ENCODE measurements around the gene CCR5AS. TPM values are rescaled to one million over a fixed set of nuclear protein-coding genes. Genes with fewer than 3 reads are reported as not detected.
A peak's percentile ranks its signal among the peaks of the same experiment; 100 is the strongest.

CCR5AS gene

GRCh38 chr3:46324036-46324435, 82.8 kb downstream of the CCR5AS start:
- Histone ChIP-seq H3K79me2 (ENCODE audit: low read length) (no peaks in the 10 kb centered on the region), H3K9ac (ENCODE audit: low read length) (no peak overlapping the region), H3K27ac (ENCODE audit: low read length) (no peak overlapping the region), H3K4me1 (ENCODE audit: low read length) (peaks cover 18% of the 10 kb centered on the region), H3K9me2 (replicated peaks; ENCODE audit: insufficient read depth, low read length) (no peaks in the 10 kb centered on the region), H4K20me1 (ENCODE audit: insufficient read depth, low read depth, low read length) (no peaks in the 10 kb centered on the region), H3K9me3 (ENCODE audit: low read length) (no peaks in the 10 kb centered on the region), H3K27me3 (ENCODE audit: low read length) (no peaks in the 10 kb centered on the region; the same call in 1 of the 2 replicates), H3K36me3 (ENCODE audit: insufficient read depth, low read length) (no peaks in the 10 kb centered on the region), H2AFZ (ENCODE audit: low read length) (no peak overlapping the region), H3K4me2 (ENCODE audit: low read depth, low read length, poor library complexity, severe bottlenecking) (no peak overlapping the region), H3K4me3 (ENCODE audit: low read length) (no peak overlapping the region)
- DNase-seq: no peak

DNA sequence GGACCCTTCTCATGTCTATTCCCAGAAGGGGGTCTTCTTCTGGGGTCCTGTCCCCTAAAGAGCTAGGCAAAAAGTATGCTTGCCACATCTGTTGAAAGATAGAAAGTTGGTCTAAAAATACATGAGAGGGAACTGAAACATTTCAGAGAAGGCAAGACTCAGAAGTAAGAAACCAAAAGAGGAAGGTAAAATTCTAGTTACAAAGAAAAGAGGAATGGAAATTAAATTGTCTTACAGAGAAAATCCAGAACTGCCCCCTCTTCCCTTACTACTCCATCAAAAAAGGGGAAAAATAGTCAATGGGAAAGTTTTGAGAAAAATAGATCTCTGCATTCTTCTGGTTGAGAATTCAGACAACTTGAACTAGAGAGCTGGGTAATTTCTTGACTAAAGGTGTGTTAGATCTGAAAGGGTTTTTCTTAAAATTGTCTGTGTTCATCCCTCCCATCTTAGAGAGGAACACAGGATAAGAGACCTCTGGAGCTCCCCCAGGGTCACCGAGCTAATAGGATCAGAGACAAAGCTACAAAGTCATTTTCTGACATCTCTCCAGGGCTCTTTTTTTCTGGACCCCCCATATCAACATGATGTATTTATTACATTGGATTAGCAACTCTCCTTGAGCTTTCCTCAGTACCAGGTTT, 85.3 kb downstream of the CCR5AS start:
- no peak overlapping the region for H3K9ac ChIP-seq (ENCODE audit: low read length)

DNA sequence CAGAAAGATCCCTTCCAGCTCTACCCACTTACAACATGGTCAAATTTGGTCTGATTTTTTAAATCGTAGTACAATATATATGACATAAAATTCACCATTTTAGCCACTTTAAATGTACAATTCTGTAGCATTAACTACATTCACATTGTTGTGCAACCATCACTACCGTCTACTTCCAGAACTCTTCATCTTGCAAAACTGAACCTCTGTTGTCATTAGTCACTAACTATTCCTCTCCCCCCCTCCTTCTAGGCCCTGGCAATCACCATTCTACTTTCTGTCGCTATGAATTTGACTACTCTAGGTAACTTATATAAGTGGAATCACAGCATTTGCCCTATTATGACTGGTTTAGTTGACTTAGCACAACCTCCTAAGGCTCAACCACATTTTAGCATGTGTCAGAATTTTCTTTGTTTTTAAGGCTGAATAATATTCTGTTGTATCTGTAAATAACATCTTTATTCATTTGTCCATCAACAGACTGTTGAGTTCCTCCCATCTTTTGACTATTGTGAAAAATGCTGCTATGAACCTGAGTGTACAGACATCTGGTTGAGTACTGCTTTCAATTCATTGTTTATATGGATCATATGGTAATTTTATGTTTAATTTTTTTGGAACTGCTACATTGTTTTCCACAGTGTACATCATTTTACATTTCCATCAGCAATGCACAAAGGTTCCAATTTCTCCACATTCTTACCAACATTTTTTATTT, 88.5 kb downstream of the CCR5AS start:
- Histone ChIP-seq H3K4me3 (ENCODE audit: low read length) (no peak overlapping the region), H3K4me1 (ENCODE audit: low read length) (peaks cover 10% of the 10 kb centered on the region), H3K36me3 (ENCODE audit: insufficient read depth, low read length) (no peaks in the 10 kb centered on the region), H3K27ac (ENCODE audit: low read length) (no peak overlapping the region), H3K9me3 (ENCODE audit: low read length) (no peaks in the 10 kb centered on the region), H4K20me1 (ENCODE audit: insufficient read depth, low read depth, low read length) (no peaks in the 10 kb centered on the region), H3K4me2 (ENCODE audit: low read depth, low read length, poor library complexity, severe bottlenecking) (no peak overlapping the region), H3K9me2 (replicated peaks; ENCODE audit: insufficient read depth, low read length) (no peaks in the 10 kb centered on the region), H3K27me3 (ENCODE audit: low read length) (no peaks in the 10 kb centered on the region; the same call in 1 of the 2 replicates), H2AFZ (ENCODE audit: low read length) (no peak overlapping the region), H3K9ac (ENCODE audit: low read length) (no peak overlapping the region), H3K79me2 (ENCODE audit: low read length) (no peaks in the 10 kb centered on the region)
- DNase-seq: no peak

More for the DNA sequence above, 85.3 kb downstream of the CCR5AS start:
- no peaks in the 10 kb centered on the region for H3K36me3 ChIP-seq (ENCODE audit: insufficient read depth, low read length)
- no peaks in the 10 kb centered on the region; the same call in 1 of the 2 replicates for H3K27me3 ChIP-seq (ENCODE audit: low read length)
- no peak overlapping the region for H2AFZ ChIP-seq (ENCODE audit: low read length)
- peaks cover 18% of the 10 kb centered on the region for H3K4me1 ChIP-seq (ENCODE audit: low read length)
- H3K4me2 ChIP-seq (ENCODE audit: low read depth, low read length, poor library complexity, severe bottlenecking): peak overlapping the region; percentile 38
- no peaks in the 10 kb centered on the region for H4K20me1 ChIP-seq (ENCODE audit: insufficient read depth, low read depth, low read length)
- no peak overlapping the region for H3K27ac ChIP-seq (ENCODE audit: low read length)
- H3K79me2 ChIP-seq (ENCODE audit: low read length): no peaks in the 10 kb centered on the region
- no peak overlapping the region for H3K4me3 ChIP-seq (ENCODE audit: low read length)
- peak; percentile 61 for DNase-seq
- no peaks in the 10 kb centered on the region for H3K9me2 ChIP-seq (replicated peaks; ENCODE audit: insufficient read depth, low read length)
- no peaks in the 10 kb centered on the region for H3K9me3 ChIP-seq (ENCODE audit: low read length)

GRCh38 chr3:46316206-46316605, 90.7 kb downstream of the CCR5AS start:
- H3K9me3 ChIP-seq (ENCODE audit: low read length): no peaks in the 10 kb centered on the region
- no peaks in the 10 kb centered on the region for H3K36me3 ChIP-seq (ENCODE audit: insufficient read depth, low read length)
- H3K9ac ChIP-seq (ENCODE audit: low read length): no peak overlapping the region
- no peak overlapping the region for H3K4me3 ChIP-seq (ENCODE audit: low read length)
- no peaks in the 10 kb centered on the region for H4K20me1 ChIP-seq (ENCODE audit: insufficient read depth, low read depth, low read length)
- no peak overlapping the region for H3K27ac ChIP-seq (ENCODE audit: low read length)
- peaks cover 2% of the 10 kb centered on the region for H3K4me1 ChIP-seq (ENCODE audit: low read length)
- no peak overlapping the region for H2AFZ ChIP-seq (ENCODE audit: low read length)
- no peaks in the 10 kb centered on the region for H3K27me3 ChIP-seq (ENCODE audit: low read length)
- no peak for DNase-seq
- H3K79me2 ChIP-seq (ENCODE audit: low read length): no peaks in the 10 kb centered on the region
- H3K4me2 ChIP-seq (ENCODE audit: low read depth, low read length, poor library complexity, severe bottlenecking): no peak overlapping the region
- no peaks in the 10 kb centered on the region for H3K9me2 ChIP-seq (replicated peaks; ENCODE audit: insufficient read depth, low read length)

GRCh38 chr3:46314517-46314916, 92.3 kb downstream of the CCR5AS start:
- Histone ChIP-seq H3K9me2 (replicated peaks; ENCODE audit: insufficient read depth, low read length) (no peaks in the 10 kb centered on the region), H3K4me3 (ENCODE audit: low read length) (no peak overlapping the region), H3K9ac (ENCODE audit: low read length) (no peak overlapping the region), H3K9me3 (ENCODE audit: low read length) (no peaks in the 10 kb centered on the region), H3K36me3 (ENCODE audit: insufficient read depth, low read length) (no peaks in the 10 kb centered on the region), H3K27me3 (ENCODE audit: low read length) (no peaks in the 10 kb centered on the region), H3K4me1 (ENCODE audit: low read length) (no peaks in the 10 kb centered on the region), H4K20me1 (ENCODE audit: insufficient read depth, low read depth, low read length) (no peaks in the 10 kb centered on the region), H3K27ac (ENCODE audit: low read length) (no peak overlapping the region), H3K4me2 (ENCODE audit: low read depth, low read length, poor library complexity, severe bottlenecking) (no peak overlapping the region), H2AFZ (ENCODE audit: low read length) (no peak overlapping the region), H3K79me2 (ENCODE audit: low read length) (no peaks in the 10 kb centered on the region)
- no peak for DNase-seq

Other genes with a start within 250 kb of the CCR5AS start
- not detected in 2 replicates for gene CCR1, start 198.8 kb downstream of the CCR5AS start, total RNA-seq (2014; rRNA removed; shearing (Covaris generic); ENCODE audit: low replicate concordance)
- not detected in 2 replicates for gene CCR3, start 164.6 kb downstream of the CCR5AS start, total RNA-seq (2014; rRNA removed; shearing (Covaris generic); ENCODE audit: low replicate concordance)
- not detected in 2 replicates for gene CCR2, start 53.0 kb downstream of the CCR5AS start, total RNA-seq (2014; rRNA removed; shearing (Covaris generic); ENCODE audit: low replicate concordance)
- gene CCR5, start 36.1 kb downstream of the CCR5AS start, total RNA-seq (2014; rRNA removed; shearing (Covaris generic); ENCODE audit: low replicate concordance): not detected in 2 replicates
- gene CCRL2, start 193 bp upstream of the CCR5AS start, total RNA-seq (2014; rRNA removed; shearing (Covaris generic); ENCODE audit: low replicate concordance): 0.14 TPM in 1 of 2 replicates, not detected in the other
- gene LTF, start 57.8 kb upstream of the CCR5AS start, total RNA-seq (2014; rRNA removed; shearing (Covaris generic); ENCODE audit: low replicate concordance): not detected in 2 replicates
- gene RTP3, start 90.9 kb upstream of the CCR5AS start, total RNA-seq (2014; rRNA removed; shearing (Covaris generic); ENCODE audit: low replicate concordance): not detected in 2 replicates
- not detected in 2 replicates for gene LRRC2, start 159.2 kb upstream of the CCR5AS start, total RNA-seq (2014; rRNA removed; shearing (Covaris generic); ENCODE audit: low replicate concordance)
- not detected in 2 replicates for gene FAM240A, start 205.5 kb upstream of the CCR5AS start, total RNA-seq (2014; rRNA removed; shearing (Covaris generic); ENCODE audit: low replicate concordance)